Osteocyte (in vitro differentiated cells): ENCODE results near the gene KLHL5. TPM values are rescaled to one million over a fixed set of nuclear protein-coding genes. Genes with fewer than 3 reads are reported as not detected.

Experiments used
- DNase-seq: peaks from one replicate; pipeline ENCODE4 v3.0.0; 2021; ENCODE audit warnings: mixed read lengths; ENCODE audit not compliant: unreplicated experiment; ENCODE audit errors: extremely low spot score
- H3K27ac Mint-ChIP-seq: one replicate; pipeline ENCODE4 v1.8.0; 2021; ENCODE audit warnings: mild to moderate bottlenecking, mixed read lengths; ENCODE audit not compliant: unreplicated experiment
- H3K27me3 Mint-ChIP-seq: one replicate; pipeline ENCODE4 v1.8.0; 2021; ENCODE audit warnings: mixed read lengths; ENCODE audit not compliant: unreplicated experiment
- H3K36me3 Mint-ChIP-seq: one replicate; pipeline ENCODE4 v1.8.0; 2021; ENCODE audit warnings: mixed read lengths; ENCODE audit not compliant: unreplicated experiment
- H3K4me1 Mint-ChIP-seq: one replicate; pipeline ENCODE4 v1.8.0; 2021; ENCODE audit warnings: mixed read lengths; ENCODE audit not compliant: unreplicated experiment
- H3K4me3 Mint-ChIP-seq: one replicate; pipeline ENCODE4 v1.8.0; 2021; ENCODE audit warnings: mild to moderate bottlenecking, moderate library complexity, mixed read lengths; ENCODE audit not compliant: unreplicated experiment
- H3K9me3 Mint-ChIP-seq: one replicate; pipeline ENCODE4 v1.8.0; 2021; ENCODE audit warnings: mixed read lengths; ENCODE audit not compliant: unreplicated experiment
- CTCF ChIP-seq: fragments of 200-600 bp; sonication (generic); IDR thresholded peaks from 2 replicates; pipeline ENCODE4 v1.5.0; 2021; ENCODE audit warnings: antibody characterized with exemption, mild to moderate bottlenecking, moderate library complexity
- total RNA-seq: library from RNA; stranded (reverse); gene quantifications from 2 replicates; pipeline ENCODE4 v1.2.1, GENCODE V29; 2021

The KLHL5 gene
- total RNA-seq, 1 donor from 2014 or later, result 128 TPM

GRCh38 chr4:39022241-39022640 lies 39.8 kb upstream of the KLHL5 start:
- Mint-ChIP-seq H3K4me1 (peaks cover 21% of the 10 kb centered on the region), H3K4me3 (no peak overlapping the region), H3K27ac (no peak overlapping the region), H3K9me3 (peaks cover 8% of the 10 kb centered on the region), H3K36me3 (no peaks in the 10 kb centered on the region), H3K27me3 (no peaks in the 10 kb centered on the region)
- no peak for TF ChIP-seq CTCF
- DNase-seq, result no peak

- H3K4me1 Mint-ChIP-seq, result peaks cover 21% of the 10 kb centered on the region
- no peak for DNase-seq
- H3K9me3 Mint-ChIP-seq, result peaks cover 8% of the 10 kb centered on the region
- no peak overlapping the region for H3K4me3 Mint-ChIP-seq
- no peaks in the 10 kb centered on the region for H3K27me3 Mint-ChIP-seq
- TF ChIP-seq CTCF, result no peak
- H3K36me3 Mint-ChIP-seq, result no peaks in the 10 kb centered on the region
- no peak overlapping the region for H3K27ac Mint-ChIP-seq
These were observed 39.0 kb upstream of the KLHL5 start for GRCh38 chr4:39023059-39023458.

- peak overlapping the region; percentile 61 for H3K27ac Mint-ChIP-seq
- peaks cover 8% of the 10 kb centered on the region for H3K9me3 Mint-ChIP-seq
- no peak for DNase-seq
- H3K27me3 Mint-ChIP-seq, result no peaks in the 10 kb centered on the region
- H3K4me1 Mint-ChIP-seq, result peaks cover 21% of the 10 kb centered on the region
- no peaks in the 10 kb centered on the region for H3K36me3 Mint-ChIP-seq
- H3K4me3 Mint-ChIP-seq, result no peak overlapping the region
- no peak for TF ChIP-seq CTCF
These were observed 37.6 kb upstream of the KLHL5 start for GRCh38 chr4:39024311-39024865.

DNA sequence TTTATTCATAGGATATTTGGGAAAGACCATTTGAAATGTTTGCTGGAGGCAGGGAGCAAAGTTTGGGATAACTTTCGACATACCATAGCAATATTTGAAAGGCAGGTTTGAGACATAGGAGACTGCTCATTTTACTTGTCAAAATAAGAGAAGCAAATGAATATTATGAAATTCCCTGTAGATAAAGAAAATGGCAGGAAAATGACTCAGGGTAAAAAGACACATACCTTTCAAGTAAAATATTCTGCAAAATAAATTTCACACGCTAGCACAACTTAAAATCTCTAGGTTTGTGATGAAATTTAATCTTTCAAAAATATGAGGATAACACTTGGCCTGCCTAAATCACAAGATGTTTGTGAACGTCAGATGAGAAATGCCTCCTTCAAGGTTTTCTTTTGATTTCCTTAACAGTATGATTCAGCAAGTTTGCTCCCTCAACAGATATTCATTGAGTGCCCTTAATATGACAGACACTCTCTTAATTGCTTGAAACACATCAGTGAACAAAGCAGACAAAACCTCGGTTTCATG lies 36.4 kb upstream of the KLHL5 start:
- TF ChIP-seq CTCF, result no peak
- H3K4me1 Mint-ChIP-seq, result peaks cover 29% of the 10 kb centered on the region
- peak overlapping the region; percentile 82 for H3K27ac Mint-ChIP-seq
- no peak for DNase-seq
- H3K36me3 Mint-ChIP-seq, result no peaks in the 10 kb centered on the region
- H3K27me3 Mint-ChIP-seq, result no peaks in the 10 kb centered on the region
- H3K9me3 Mint-ChIP-seq, result peaks cover 8% of the 10 kb centered on the region
- H3K4me3 Mint-ChIP-seq, result no peak overlapping the region

GRCh38 chr4:39026096-39026495 lies 35.9 kb upstream of the KLHL5 start:
- no peak for TF ChIP-seq CTCF
- Mint-ChIP-seq H3K36me3 (no peaks in the 10 kb centered on the region), H3K27me3 (no peaks in the 10 kb centered on the region)

More at GRCh38 chr4:39026096-39026495, 35.9 kb upstream of the KLHL5 start:
- Mint-ChIP-seq H3K4me1 (peaks cover 34% of the 10 kb centered on the region), H3K9me3 (peaks cover 8% of the 10 kb centered on the region), H3K4me3 (no peak overlapping the region), H3K27ac (peak overlapping the region; percentile 82)
- DNase-seq, result no peak
